Erythroblast (primary cell): ENCODE measurements around the gene PACS2.

ENCODE experiments used
- GATA1 ChIP-seq: IDR thresholded peaks from 2 replicates; pipeline ENCODE4 v1.6.1; 2011; ENCODE audit warnings: low read depth, mild to moderate bottlenecking, control low read depth, low read length, moderate library complexity
- POLR2A ChIP-seq: IDR thresholded peaks from 2 replicates; pipeline ENCODE4 v1.6.1; 2011; ENCODE audit warnings: mild to moderate bottlenecking, low read length

GRCh38 chr14:105420101-105420973 is 105.8 kb downstream of the PACS2 start:
- TF ChIP-seq POLR2A (no peak), GATA1 (no peak)
